Peyer's patch (tissue), 4 donors: ENCODE results near the gene GALNS.

ENCODE experiments used
- CTCF ChIP-seq, 6 experiments: fragments of 450-650 bp in 4 of 6; fragments of 200-600 bp in 2 of 6; sonication (generic) in 1 of 6; IDR thresholded peaks; one replicate each; pipeline ENCODE4 v1.5.1; 2017 to 2019; ENCODE audit warnings: antibody characterized with exemption in 6 of 6, mild to moderate bottlenecking in 3 of 6, moderate library complexity in 1 of 6
- POLR2A ChIP-seq, 2 donors: fragments of 450-650 bp; IDR thresholded peaks; one replicate each; pipeline ENCODE4 v1.5.1; 2017; ENCODE audit warnings: antibody characterized with exemption in 2 of 2, mild to moderate bottlenecking in 2 of 2, moderate library complexity in 2 of 2

GRCh38 chr16:88816736-88817535 is 39.8 kb downstream of the GALNS start:
- TF ChIP-seq CTCF (IDR thresholded peaks at IDR 0.05) = no peak
- no peak for TF ChIP-seq POLR2A (IDR thresholded peaks at IDR 0.05)
